ENCODE measurements around the gene GRIK2. TPM values are rescaled to one million over a fixed set of nuclear protein-coding genes. Genes with fewer than 3 reads are reported as not detected.

GRIK2 gene
- total RNA-seq, 2 experiments from 2014 or later = not detected

DNA sequence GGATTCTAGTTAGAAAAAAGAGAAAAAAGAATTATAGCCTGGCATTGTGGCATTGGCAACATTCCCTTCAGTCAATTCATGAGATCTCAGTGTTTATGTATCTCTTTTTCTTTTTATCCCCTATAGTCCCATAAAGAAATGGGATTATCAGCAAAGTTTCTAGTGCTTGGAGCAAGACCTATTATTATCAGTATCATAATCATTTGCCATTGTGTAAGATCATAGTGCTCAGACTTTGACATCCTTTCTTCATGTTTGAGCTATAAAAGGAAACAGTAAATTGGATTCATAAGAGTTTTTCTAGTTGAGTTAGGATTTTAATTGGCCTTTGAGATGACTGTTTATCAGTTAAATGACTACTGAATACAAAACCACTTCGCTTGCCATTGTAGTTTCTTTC is 295.6 kb downstream of the GRIK2 start:
- POLR2A ChIA-PET = no interaction called here
- CTCF ChIA-PET = no interaction called here

DNA sequence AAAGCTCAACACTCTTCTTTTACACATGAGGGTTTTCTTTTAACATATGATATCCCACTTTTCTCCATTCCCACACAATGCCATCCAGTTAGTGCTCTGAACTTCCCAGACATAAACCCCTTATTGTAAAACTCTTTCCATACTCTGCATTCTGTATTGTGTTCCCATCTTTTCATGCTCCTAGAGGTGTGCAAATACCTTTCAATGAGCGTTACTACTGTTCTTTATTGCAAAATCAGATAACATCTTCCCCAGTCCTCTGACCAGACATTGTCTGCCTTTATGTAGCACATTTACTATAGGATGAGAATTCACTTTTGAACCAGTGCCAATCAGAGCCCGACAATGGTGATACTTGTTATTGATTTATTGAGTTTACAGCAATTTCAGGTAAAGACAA is 296.2 kb downstream of the GRIK2 start:
- POLR2A ChIA-PET = no interaction called here
- CTCF ChIA-PET = no interaction called here

DNA sequence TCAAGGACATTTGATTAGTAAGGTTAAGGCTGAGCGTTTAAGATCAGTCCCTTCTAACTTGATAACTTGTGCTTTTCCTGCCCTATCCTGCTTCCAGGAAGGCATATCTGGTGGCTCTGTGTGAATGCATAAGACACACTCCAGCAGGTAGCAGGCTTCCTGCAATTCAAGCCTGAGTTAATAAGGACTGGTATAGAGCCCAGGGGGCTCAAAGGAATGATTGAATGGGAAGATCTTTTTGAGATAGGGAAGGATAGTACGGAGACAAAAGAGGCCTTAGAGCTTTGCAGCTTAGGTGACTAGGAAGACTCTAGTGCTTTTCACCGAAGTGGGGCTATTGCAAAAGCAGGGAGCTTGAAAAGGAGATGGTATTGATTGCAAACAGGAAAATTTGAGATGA is 307.1 kb downstream of the GRIK2 start:
- POLR2A ChIA-PET = no interaction called here
- CTCF ChIA-PET = no interaction called here

DNA sequence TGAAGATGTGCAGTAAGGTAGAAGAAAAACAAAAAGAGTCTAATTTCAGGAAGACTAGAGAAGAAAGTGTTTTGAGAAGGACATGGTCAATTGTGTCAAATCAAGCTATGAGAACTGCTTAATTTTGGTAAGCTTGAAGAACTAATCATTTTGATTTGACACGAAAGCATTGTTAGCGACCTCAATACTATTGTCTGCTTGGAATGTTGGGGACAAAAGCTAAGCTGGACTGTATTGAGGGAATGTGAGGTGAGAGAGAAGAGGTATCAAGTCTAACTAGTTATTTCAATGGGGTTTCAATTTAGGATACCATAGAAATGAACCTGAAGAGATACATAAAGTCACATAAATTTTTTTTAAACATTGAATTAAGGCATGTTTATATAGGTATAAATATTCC is 309.8 kb downstream of the GRIK2 start:
- ChIA-PET POLR2A (no interaction called here), CTCF (no interaction called here)

DNA sequence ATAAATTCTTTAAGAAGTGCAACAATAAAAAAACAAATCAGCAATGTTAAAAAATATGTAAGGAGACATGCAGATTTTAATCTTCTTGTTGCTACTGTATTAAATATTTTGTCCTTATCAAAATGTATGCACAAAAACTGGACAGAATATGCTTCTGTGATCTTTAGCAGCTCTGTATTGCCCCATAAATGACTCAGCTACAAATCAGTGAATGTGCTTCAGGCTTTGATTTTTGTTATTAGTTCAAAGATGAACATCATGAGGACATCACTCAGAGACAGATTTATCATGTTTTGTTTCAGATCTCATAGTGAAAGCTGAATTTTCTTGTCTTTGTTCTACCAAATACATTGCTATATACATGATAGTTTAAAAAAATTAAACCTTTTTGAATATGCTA is 312.4 kb downstream of the GRIK2 start:
- CTCF ChIA-PET = no interaction called here

DNA sequence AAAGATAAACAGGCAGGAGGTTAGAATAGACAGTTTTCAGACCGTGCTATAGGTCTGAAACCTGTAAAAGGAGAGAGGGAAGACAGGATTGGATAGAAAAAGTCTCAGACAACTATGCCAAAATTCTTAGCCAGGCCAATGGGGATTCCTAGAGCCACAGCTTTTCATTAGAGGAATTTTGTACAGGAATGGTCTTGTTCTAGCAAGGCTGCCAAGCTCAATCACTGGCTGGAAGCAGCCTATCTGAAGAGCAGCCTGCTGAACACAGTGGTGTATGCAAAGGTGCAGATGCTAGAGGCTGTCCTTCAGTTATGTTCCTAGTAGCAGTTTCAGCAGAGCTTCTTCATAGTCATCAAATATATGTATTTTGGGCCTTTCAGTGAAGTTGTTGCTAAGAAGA is 313.1 kb downstream of the GRIK2 start:
- CTCF ChIA-PET = no interaction called here
- POLR2A ChIA-PET = no interaction called here

More for the DNA sequence above, 312.4 kb downstream of the GRIK2 start:
- POLR2A ChIA-PET = no interaction called here

DNA sequence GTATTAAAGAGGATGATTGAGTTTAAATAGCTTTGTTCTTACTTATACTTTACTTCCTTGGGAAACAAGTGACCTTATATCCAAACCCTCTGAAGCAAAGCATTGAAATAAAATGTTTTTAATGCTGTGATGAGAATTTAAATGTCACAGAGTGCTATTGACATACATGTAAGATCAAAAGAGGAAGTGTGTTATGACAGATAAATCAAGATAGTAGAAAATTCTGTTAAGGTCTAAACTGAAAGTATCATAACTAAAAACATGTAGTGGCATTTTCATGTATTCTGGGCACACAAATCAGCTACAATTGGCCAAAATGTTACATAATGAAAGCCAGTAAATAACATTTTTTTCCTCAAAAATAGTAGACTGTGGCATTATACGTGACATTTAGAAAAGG is 318.0 kb downstream of the GRIK2 start:
- POLR2A ChIA-PET = no interaction called here

DNA sequence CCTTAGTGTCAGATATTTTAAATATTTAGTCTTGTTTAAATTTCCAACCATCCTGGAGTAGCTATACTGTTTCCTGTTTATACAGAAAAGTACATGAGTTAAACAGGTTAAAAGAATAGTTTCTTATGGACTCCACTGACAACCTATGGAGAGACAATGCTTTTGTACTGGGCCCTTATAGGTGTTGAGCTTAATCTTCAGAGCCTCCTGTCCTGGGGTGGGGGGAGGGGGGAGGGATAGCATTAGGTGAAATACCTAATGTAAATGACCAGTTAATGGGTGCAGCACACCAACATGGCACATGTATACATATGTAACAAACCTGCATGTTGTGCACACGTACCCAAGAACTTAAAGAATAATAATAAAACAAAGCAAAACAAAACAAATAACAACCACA is 322.9 kb downstream of the GRIK2 start:
- CTCF ChIA-PET = no interaction called here
- POLR2A ChIA-PET = no interaction called here

More for the DNA sequence above, 318.0 kb downstream of the GRIK2 start:
- CTCF ChIA-PET = no interaction called here

DNA sequence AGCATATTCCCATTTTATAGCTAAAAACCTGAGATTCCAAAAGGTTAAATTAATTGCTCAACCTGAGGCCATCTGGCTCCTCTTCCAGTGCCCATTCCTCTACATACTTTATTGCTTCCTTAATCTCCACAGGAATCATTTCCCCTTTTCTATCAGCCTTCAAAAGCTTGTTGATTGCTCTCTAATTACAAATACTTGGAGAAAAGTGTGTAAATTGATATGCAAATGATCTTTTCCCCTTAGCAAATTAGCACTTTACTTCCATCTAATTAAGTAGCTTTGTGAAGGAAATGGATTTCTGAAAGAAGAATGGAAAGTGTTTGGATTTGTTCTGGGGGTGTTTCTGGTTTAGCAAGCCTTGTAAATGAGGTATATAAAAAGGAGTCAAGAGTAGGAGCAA is 323.3 kb downstream of the GRIK2 start:
- CTCF ChIA-PET = no interaction called here
- POLR2A ChIA-PET = no interaction called here

DNA sequence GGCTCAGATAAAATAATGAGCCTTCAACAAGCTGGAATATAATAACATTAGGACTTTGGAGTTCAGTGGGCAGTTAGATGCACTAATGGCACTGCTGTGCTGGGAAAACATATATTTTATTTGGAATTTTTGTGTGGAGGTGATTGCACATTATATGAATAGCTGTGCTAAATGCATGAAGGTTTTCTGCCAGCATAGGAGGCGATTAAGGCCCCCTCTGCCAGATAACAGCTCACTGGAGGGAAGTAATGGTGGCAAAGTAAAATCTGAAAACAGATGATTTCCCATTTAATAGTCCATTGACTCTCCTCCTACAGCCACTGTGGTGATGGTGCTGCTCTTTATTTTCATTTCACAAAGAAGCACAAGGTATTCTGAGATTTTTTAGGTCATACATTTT is 326.0 kb downstream of the GRIK2 start:
- ChIA-PET CTCF (no interaction called here), POLR2A (no interaction called here)

DNA sequence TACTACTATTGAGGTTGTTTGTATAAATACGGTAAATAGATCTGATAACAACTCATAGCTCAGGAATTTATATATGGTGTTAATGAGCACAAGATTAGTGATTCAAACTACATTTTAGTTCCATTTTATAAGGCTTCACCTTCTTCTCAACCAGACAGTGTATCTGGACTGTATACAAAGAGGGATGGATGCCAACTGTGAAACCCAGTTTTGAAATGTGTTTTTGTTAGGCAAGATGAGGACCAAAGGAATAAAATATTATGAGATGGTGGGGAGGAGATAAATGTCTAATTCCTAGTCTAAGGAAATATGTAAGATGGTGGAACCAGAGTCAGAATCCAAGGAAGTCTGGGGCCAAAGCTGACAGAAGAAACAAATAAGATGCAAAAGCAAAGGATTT is 329.0 kb downstream of the GRIK2 start:
- POLR2A ChIA-PET = no interaction called here
- CTCF ChIA-PET = no interaction called here

DNA sequence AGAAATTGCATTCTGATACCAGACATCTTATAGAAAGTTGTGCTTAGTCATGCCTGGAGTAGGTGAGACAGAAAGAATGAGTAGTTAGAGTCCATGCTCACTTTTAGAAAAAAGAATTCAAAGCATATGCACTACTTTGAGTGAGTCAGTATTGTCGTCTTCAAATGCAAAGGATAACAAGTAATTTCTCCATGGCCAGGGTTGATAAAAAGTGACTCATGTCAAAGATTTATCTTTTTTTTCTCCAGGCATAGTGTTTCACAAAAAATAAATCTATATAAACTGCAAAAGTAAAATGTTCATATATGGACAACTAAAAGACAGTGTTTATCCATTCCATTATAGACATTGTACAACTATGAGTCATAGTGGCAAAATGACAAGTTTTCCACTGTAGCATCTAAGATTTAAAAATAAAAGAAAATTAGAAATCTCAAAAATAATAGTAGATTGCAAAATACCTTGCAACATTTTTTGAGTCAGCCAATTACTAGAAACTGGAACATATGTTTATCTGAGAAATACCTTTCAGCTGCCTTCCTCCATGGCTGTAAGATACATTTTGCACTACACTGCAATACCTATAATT is 329.6 kb downstream of the GRIK2 start:
- POLR2A ChIA-PET = no interaction called here
- CTCF ChIA-PET = no interaction called here

DNA sequence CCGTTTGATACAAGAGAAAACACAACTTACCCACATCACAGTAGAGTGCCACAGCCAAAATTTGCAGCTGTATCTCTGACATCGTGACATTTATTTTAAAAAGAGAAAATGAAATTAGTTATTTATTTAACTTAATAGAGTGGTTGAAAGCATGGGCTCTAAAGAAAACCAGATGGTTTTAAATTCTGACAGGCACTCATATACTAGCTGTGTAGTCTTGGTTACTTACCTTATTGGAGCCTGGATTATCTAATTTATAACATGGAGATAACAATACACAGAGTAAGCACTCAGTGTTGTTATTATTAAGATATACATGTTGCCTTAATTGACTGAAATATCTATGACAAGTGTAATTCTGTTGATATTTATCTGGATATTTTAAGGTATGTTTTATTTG is 334.9 kb downstream of the GRIK2 start:
- POLR2A ChIA-PET = no interaction called here

DNA sequence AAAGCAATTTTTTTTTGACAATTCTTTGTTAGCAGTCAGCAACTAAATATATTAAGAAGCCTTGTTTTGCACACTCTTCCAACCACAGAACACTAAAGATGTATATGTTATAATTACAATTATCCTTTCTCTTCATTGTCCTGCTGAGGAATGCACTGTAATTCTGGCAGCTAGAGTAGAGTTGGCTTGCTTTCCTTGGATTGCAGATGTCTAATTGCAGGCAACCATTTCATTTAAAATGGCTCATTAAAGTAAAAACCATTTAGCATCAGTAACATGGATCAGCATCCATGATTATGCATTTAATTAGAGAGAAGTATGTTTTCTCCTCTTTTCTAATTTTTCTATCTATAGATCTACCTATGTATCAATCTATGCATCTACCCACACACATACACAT is 335.4 kb downstream of the GRIK2 start:
- POLR2A ChIA-PET = no interaction called here
- CTCF ChIA-PET = no interaction called here

More for the DNA sequence above, 334.9 kb downstream of the GRIK2 start:
- CTCF ChIA-PET = no interaction called here

DNA sequence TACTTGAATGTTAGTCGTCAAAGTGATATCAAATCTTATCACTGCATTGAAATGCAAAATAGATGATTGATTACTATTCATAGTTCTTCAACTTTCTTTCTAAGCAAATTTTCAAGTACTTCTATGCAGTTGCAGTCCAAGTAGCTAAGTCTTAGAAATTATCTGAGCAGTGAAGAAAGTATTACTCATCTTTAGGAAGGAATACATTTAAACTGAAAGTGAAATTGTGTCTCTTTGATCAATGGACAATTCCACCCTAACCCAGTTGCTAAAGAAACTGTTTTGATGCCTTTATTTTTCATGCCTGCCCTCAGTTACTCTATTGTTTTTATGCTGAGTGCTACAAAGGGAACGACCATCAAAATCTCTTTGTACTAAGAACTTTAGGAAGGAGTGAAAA is 337.4 kb downstream of the GRIK2 start:
- ChIA-PET CTCF (no interaction called here), POLR2A (no interaction called here)

DNA sequence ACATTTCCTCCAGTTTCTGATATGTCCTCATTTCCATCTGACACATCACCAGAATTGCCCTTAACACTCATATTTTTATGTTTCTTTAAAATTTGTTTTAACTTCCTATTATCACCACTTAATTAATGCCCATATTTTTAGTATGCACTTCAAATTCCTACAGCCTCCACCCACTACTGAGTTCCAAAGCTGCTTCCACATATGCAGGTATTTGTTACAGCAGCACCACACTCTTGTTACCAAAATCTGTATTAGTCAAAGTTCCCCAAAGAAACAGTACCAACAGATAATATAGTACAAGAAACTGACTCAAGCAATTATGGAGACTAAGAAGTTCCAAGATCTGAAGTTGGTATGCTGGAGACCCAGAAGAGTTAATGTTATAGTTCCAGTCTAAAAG is 340.4 kb downstream of the GRIK2 start:
- CTCF ChIA-PET = no interaction called here
- POLR2A ChIA-PET = no interaction called here

DNA sequence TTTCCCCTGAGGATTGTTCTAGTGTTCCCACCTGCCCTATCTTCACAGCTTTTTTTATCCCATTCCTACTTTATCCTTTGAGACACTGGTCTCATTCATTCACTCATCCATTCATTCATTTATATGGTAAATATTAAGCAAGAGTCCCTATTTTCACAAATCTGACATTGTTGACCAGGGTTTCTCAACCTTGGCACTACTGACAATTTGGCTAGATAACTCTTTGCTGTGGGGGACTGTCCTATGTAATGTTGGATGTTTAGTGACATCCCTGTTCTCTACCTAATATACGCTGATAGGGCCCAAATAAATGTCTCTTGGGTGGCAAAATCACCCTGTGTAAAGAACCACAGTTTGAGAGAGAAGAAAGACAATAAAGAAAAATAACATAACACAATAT is 345.0 kb downstream of the GRIK2 start:
- ChIA-PET POLR2A (no interaction called here), CTCF (no interaction called here)

DNA sequence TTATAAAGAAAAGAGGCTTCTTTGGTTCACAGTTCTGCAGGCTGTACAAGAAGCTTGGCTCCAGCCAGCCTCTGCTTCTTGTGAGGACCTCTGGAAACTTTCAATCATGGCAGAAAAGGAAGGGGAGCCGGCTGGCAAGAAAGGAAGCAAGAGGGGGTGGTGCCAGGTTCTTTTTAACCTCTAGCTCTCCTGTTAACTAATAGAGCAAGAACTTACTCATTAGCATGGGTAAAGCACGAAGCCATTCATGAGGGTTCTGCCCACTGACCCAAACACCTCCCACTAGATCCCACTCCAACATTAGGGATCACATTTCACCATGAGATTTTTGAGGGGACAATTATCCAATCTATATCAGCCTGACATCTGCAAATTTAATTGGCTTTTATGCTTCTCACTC is 347.1 kb downstream of the GRIK2 start:
- CTCF ChIA-PET = no interaction called here

DNA sequence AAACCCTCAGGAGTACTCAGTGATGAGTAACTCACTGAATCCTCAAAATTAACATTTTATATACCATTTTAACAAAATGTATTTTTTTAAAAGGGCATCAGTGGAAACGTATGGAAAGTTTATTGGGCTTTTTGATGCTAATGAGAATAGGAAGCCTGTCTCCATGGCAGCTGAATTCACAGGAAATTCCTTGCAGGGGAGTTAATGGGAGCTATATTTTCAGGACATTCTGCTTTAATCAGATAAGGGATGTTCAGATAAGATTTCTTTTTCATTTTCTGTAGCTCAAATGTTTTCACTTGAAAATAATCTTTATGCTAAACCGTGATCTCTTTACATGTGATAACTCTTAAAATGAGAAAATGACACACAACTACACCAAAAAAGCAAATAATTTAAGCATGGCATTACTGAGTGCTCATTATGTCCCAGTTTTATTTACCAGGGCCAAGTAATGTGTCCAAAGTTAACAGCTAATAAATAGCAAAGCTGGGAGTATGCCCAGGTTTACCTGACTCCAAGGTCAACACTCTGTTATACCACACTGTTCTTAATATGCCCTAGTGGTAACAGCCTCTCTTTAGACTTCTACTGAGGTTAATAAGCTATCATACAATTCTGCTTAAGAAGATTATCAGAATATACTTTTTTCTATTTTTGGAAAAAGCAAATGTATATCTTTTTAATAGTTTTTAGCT is 348.1 kb downstream of the GRIK2 start:
- CTCF ChIA-PET = no interaction called here
- POLR2A ChIA-PET = no interaction called here

More for the DNA sequence above, 347.1 kb downstream of the GRIK2 start:
- POLR2A ChIA-PET = no interaction called here

DNA sequence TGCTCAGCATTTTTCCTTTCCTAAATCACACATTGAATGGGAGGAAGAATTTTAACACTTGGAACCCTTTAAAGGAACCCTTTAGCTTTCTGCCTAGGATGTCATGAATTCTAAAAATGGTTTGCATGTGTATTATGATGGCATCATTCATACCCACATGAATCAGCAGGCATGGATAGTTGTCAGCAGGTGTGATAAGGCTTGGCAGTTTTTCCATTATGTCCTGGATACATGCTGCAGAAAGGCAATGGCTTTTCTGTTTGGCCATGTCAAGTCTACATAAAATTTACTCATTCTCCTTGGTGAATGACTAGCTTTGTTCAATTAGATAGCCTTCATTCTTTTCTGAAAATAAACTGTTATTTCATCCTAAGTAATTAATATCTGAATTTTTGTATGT is 353.7 kb downstream of the GRIK2 start:
- POLR2A ChIA-PET = no interaction called here

DNA sequence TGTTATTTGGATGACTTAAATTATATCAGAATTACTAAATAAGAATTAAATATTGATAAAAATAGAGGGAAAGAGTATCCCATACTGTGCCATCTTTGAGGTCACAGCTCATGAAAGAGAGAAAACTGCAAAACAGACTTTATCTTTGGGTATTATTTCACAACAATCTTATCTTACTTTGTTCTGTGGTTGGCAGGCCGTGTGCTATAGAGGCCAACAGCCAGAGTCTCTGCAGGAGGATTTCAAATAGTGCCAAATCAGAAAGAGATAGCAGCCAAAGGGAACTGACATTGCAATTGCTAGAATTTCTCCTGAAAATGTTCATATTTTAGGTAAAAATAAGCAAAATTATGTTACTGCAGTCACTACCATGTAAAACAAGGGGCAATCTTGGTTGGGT is 354.2 kb downstream of the GRIK2 start:
- CTCF ChIA-PET = no interaction called here
- POLR2A ChIA-PET = no interaction called here

More for the DNA sequence above, 353.7 kb downstream of the GRIK2 start:
- CTCF ChIA-PET = no interaction called here

DNA sequence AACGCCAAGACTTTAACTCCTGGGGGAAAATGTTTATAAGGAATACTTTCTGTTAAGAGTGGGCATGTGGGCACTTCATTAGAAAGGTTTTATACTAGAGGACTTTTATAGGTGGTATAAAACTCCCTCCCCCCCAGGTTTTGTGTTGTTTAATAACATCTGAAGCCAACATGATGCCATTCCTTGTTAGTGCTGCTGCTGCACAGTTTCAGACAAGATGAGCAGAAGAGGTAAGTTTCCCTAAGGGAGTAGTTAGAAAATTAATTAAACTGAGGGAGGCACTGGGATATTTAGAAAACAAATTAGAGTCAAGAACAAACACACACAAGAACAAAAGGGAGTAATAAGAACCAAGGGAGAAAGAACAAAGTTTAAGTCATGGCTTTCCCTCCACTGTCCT is 362.4 kb downstream of the GRIK2 start:
- CTCF ChIA-PET = no interaction called here
- POLR2A ChIA-PET = no interaction called here

DNA sequence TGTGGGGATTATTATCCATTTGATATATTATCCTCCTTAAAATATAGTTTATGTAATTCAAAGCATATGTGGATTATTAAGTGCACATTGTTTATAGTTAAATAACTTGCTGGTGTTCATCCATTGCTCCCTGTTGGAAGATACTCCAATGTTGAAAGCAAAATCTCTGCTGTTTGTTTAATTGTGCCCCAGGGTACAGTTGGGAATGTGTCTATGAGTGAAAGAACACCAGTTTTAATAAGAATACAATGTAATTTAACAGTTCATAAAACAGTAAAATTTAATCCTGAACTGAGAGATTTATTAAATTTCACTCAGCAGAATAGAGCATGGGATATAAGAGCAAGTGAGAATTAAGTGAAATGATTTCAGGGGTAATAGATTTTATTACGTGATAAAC is 364.9 kb downstream of the GRIK2 start:
- CTCF ChIA-PET = no interaction called here
- POLR2A ChIA-PET = no interaction called here
